Jurkat, Clone E6-1 (cell line): ENCODE data around the gene SCFD2.
A peak's percentile ranks its signal among the peaks of the same experiment; 100 is the strongest.
"Not testable (repeated sequence)": the region's sequence is repeated elsewhere in the genome, so short reads cannot be mapped to it uniquely, and the experiment has no call there.

ENCODE experiments used
- DNase-seq: peaks from one replicate; pipeline ENCODE4 v3.0.0-alpha.2; 2011; ENCODE audit warnings: low read depth, low spot score
- H3K4me3 ChIP-seq: 2 replicates; pipeline ENCODE4 v1.5.1; 2011; ENCODE audit warnings: mild to moderate bottlenecking, low read length, control low read depth, moderate library complexity

Gene SCFD2

DNA sequence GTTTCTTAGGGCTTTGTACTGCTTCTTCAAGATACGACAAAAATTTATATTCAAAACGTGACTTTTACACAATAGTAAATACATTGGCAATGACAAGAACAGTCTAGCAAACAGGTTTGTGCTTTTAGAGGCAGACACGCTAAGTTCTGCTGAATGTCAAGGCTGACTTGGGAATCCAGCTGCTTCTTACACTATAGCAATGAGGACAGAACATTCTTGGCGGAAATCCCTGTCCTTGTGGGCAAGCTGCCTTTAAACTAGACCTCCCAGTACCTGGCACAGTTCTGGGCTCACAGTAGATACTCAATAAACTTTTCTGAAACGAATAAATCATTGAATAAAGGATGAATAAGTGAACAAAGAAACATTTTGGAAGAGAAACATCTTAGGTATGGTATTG, 355.5 kb downstream of the SCFD2 start:
- H3K4me3 ChIP-seq: no peak overlapping the region
- no peak for DNase-seq

DNA sequence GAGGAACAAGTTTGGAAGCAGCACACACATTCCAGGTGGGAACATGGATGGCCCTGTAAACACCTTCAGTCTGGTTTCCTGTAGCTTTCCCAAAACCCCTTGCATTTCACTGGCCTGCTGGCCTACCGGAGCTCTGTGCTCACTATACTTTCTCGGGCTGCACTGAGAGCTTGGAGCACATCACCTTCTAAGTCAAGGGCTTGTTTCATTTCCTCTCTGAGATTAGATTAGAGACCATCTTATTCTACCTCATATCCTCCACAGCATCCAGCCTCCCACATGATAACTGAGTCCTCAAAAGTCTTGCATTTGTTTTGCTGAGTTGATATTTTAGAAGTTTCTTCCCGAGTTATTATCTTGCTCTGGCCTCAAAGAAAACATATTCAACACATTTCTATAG, 356.0 kb downstream of the SCFD2 start:
- H3K4me3 ChIP-seq: no peak overlapping the region
- no peak for DNase-seq

- H3K4me3 ChIP-seq: no peak overlapping the region
- DNase-seq: no peak
Observed at GRCh38 chr4:53007024-53007423, 358.8 kb downstream of the SCFD2 start.

- DNase-seq: no peak
Observed at GRCh38 chr4:53005808-53006207, 360.1 kb downstream of the SCFD2 start.

GRCh38 chr4:53005149-53005546, 360.7 kb downstream of the SCFD2 start:
- DNase-seq: no peak
- no peak overlapping the region for H3K4me3 ChIP-seq

More at GRCh38 chr4:53005808-53006207, 360.1 kb downstream of the SCFD2 start:
- no peak overlapping the region for H3K4me3 ChIP-seq

- DNase-seq: no peak
- no peak overlapping the region for H3K4me3 ChIP-seq
Observed at GRCh38 chr4:53004497-53005148, 361.2 kb downstream of the SCFD2 start.

- no peak overlapping the region for H3K4me3 ChIP-seq
- no peak for DNase-seq
Observed at GRCh38 chr4:53003959-53004358, 361.9 kb downstream of the SCFD2 start.

- no peak overlapping the region for H3K4me3 ChIP-seq
- DNase-seq: no peak
Observed at GRCh38 chr4:53000560-53000959, 365.3 kb downstream of the SCFD2 start.

DNA sequence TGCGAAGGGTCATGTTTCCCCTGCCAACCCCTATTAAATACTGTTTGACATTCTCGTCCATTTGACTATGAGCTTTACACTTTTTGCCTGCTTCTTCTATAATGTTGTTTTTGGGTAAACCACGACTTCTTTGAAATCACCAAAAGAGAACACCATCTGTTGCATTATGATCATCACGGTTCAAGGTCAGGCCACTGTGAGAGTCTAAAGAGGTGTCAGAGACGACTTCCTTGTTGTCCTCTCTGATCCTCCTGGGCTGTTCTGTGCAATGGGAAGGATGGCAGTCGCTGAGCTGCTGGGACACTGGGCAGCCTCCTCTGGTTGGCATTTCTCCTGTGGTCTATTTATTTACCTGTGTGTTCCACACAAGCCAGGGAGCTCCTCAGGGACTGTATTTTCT, 366.2 kb downstream of the SCFD2 start:
- no peak overlapping the region for H3K4me3 ChIP-seq
- DNase-seq: peak; percentile 8

DNA sequence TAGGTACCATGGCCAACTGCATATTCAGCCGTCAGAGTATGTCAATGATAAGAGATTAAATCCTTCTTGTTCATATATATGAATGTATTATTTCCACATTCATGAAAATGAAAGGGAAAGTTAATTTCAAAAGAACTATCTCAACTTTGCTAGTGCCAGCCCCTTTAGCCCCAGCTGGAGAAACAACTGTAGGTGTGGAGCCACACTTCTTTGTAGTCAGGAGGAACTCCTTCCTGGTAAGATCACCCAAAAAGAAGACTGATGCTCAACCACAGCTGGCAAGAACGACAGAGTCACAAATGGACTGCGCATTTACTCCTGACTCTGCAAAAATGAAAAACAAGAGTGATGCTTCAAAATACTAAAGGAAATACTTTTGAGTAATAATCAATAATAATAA, 367.4 kb downstream of the SCFD2 start:
- no peak for DNase-seq
- no peak overlapping the region for H3K4me3 ChIP-seq

GRCh38 chr4:52997132-52997416, 368.8 kb downstream of the SCFD2 start:
- no peak for DNase-seq
- H3K4me3 ChIP-seq: no peak overlapping the region

DNA sequence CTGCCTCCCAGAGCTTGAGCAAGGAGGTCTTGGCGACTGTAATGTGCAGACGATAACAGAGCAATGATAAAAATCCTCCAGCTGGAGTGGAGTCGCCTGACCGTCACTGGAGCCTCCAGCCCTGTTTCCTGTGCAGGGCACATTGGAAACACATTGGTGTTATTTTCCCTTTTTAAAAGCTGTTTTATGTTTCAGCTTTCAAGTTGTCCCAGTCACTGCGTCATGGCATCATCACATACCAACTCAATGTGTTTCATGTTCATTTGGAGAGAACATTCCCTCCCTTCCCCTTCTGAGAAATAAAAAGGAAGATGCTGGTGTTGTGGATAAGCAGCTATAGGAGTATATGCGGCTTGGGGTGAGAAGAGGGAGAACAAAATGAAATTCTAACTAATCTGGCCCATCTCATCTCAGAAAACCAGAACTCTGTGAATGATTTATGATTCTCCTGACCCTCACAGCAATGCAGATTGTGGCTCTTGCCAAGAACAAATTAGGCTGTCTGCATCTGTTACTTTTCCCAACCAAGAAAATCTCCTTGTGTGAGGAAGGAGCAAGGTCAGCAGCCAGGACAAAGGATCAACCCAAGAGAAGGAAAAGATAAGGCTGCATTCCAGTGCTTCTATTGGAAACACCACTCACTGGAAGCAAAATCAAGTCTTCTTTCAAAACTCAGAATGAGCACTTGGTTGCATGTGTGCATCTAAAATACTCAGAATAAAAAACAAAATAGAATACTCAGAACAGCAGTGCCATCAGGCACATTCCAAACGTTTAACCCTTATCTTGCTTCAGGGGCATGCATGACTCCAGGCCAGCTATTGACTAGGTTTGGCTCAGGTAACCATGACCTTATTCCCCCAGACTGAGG, 369.4 kb downstream of the SCFD2 start:
- no peak overlapping the region for H3K4me3 ChIP-seq
- no peak for DNase-seq

- DNase-seq: no peak
- no peak overlapping the region for H3K4me3 ChIP-seq
Observed at GRCh38 chr4:52995360-52996030, 370.4 kb downstream of the SCFD2 start.

- DNase-seq: no peak
- H3K4me3 ChIP-seq: no peak overlapping the region
Observed at GRCh38 chr4:52994567-52994966, 371.3 kb downstream of the SCFD2 start.

GRCh38 chr4:52993771-52994170, 372.1 kb downstream of the SCFD2 start:
- no peak overlapping the region for H3K4me3 ChIP-seq
- no peak for DNase-seq

GRCh38 chr4:52992551-52992950, 373.3 kb downstream of the SCFD2 start:
- not testable (repeated sequence) for H3K4me3 ChIP-seq, DNase-seq

GRCh38 chr4:52991472-52991871, 374.4 kb downstream of the SCFD2 start:
- no peak for DNase-seq
- H3K4me3 ChIP-seq: no peak overlapping the region

DNA sequence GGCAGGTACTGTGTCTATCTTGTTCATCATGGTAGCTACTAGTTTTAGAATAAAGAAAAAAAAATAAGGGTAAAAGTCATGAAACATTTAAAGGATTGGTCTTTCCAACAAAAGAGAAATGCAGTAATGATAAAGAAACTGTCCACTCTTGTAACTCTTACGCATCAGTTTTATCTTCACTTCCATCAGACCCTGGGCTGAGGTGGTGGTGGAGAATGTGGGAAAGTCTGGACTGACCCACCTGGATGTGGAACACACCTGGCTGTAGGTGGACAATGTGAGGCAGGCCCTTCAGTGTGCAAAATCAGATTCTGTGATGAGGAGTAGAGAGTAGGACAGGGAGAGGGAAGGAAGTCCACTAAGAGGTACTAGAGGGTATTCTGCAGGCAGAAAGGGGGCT, 375.2 kb downstream of the SCFD2 start:
- H3K4me3 ChIP-seq: no peak overlapping the region
- no peak for DNase-seq

- no peak overlapping the region for H3K4me3 ChIP-seq
- DNase-seq: no peak
Observed at GRCh38 chr4:52989865-52990264, 376.0 kb downstream of the SCFD2 start.

GRCh38 chr4:52987392-52988056, 378.3 kb downstream of the SCFD2 start:
- no peak overlapping the region for H3K4me3 ChIP-seq
- no peak for DNase-seq
